Smooth muscle cell (in vitro differentiated cells): ENCODE data around the gene OR4D1. TPM values are rescaled to one million over a fixed set of nuclear protein-coding genes. Genes with fewer than 3 reads are reported as not detected.

Experiments
- DNase-seq: peaks from one replicate; lab custom pipeline; 2025; ENCODE audit not compliant: unreplicated experiment; lab: John Stamatoyannopoulos, UW
- H2AFZ ChIP-seq: fragments of 200-600 bp; sonication (generic); 2 replicates; pipeline ENCODE4 v1.6.0; 2016; ENCODE audit warnings: antibody characterized with exemption, low read depth, mild to moderate bottlenecking
- H3F3A ChIP-seq: fragments of 200-600 bp; sonication (generic); 2 replicates; pipeline ENCODE4 v1.6.0; 2017; ENCODE audit warnings: antibody characterized with exemption, low read depth
- H3K27ac ChIP-seq: fragments of 200-600 bp; sonication (generic); 2 replicates; pipeline ENCODE4 v1.5.1; 2016; ENCODE audit warnings: low read depth, mild to moderate bottlenecking
- H3K27me3 ChIP-seq: fragments of 200-600 bp; sonication (generic); 2 replicates; pipeline ENCODE4 v1.6.1; 2016; ENCODE audit warnings: low read depth, mild to moderate bottlenecking
- H3K36me3 ChIP-seq: fragments of 200-600 bp; sonication (generic); 2 replicates; pipeline ENCODE4 v1.5.1; 2016; ENCODE audit warnings: low read depth
- H3K4me1 ChIP-seq: fragments of 200-600 bp; sonication (generic); 2 replicates; pipeline ENCODE4 v1.5.1; 2016; ENCODE audit warnings: low read depth
- H3K4me2 ChIP-seq: fragments of 200-600 bp; sonication (generic); 2 replicates; pipeline ENCODE4 v1.6.0; 2016; ENCODE audit warnings: mild to moderate bottlenecking
- H3K4me3 ChIP-seq: fragments of 200-600 bp; sonication (generic); 2 replicates; pipeline ENCODE4 v1.5.1; 2016; ENCODE audit warnings: mild to moderate bottlenecking
- H3K79me2 ChIP-seq: fragments of 200-600 bp; sonication (generic); 2 replicates; pipeline ENCODE4 v1.6.0; 2016; ENCODE audit warnings: low read depth, mild to moderate bottlenecking
- H3K9ac ChIP-seq: fragments of 200-600 bp; sonication (generic); 2 replicates; pipeline ENCODE4 v1.6.0; 2016; ENCODE audit warnings: low read depth
- H3K9me3 ChIP-seq: fragments of 200-600 bp; sonication (generic); replicated peaks from 2 replicates; pipeline ENCODE4 v1.5.1; 2016; ENCODE audit warnings: low read depth
- H4K20me1 ChIP-seq: fragments of 200-600 bp; sonication (generic); 2 replicates; pipeline ENCODE4 v1.6.0; 2016; ENCODE audit warnings: low read depth
- CTCF ChIP-seq: fragments of 200-600 bp; sonication (generic); IDR thresholded peaks from 2 replicates; pipeline ENCODE4 v1.5.1; 2017; ENCODE audit warnings: borderline replicate concordance, mild to moderate bottlenecking, antibody characterized with exemption; ENCODE audit not compliant: insufficient read depth, poor library complexity, severe bottlenecking
- WGBS: methylation state at CpG from one replicate; pipeline ENCODE4 v1.1.7; 2016; ENCODE audit warnings: low lambda C conversion rate; 5-methylcytosine and 5-hydroxymethylcytosine counted together
- polyA plus RNA-seq: library from polyadenylated mRNA; unstranded; fragments of >200 nt; fragmentation: Nextera tagmentation; extraction: Ambion mirVana; gene quantifications from 2 replicates; pipeline ENCODE4 v1.2.1, GENCODE V29; 2016
- total RNA-seq: library from RNA; depleted of rRNA; stranded (reverse); fragments of >200 nt; gene quantifications from 2 replicates; pipeline ENCODE4 v1.2.3, GENCODE V29; 2014

OR4D1 gene
- total and polyA plus RNA-seq, 2 experiments from 2014 or later: not detected

- Histone ChIP-seq H3K4me3 (no peak overlapping the region), H2AFZ (no peak overlapping the region), H3K79me2 (no peaks in the 10 kb centered on the region), H3K27me3 (peaks cover 12% of the 10 kb centered on the region), H3K4me1 (no peaks in the 10 kb centered on the region), H4K20me1 (no peaks in the 10 kb centered on the region), H3K9ac (no peak overlapping the region), H3K9me3 (no peaks in the 10 kb centered on the region), H3K27ac (no peak overlapping the region), H3F3A (no peaks in the 10 kb centered on the region), H3K36me3 (no peaks in the 10 kb centered on the region), H3K4me2 (no peak overlapping the region)
- no peak for DNase-seq
- TF ChIP-seq CTCF: no peak
- WGBS: 90% methylated on average over 7 of the region's 7 CpGs
Measured at GRCh38 chr17:58202859-58203258, 54.7 kb downstream of the OR4D1 start.

- TF ChIP-seq CTCF: no peak
- H3K4me1 ChIP-seq: no peaks in the 10 kb centered on the region
- WGBS: 91% methylated on average over 5 of the region's 5 CpGs
- H2AFZ ChIP-seq: no peak overlapping the region
- H3K27me3 ChIP-seq: no peaks in the 10 kb centered on the region
- no peak for DNase-seq
- H3K79me2 ChIP-seq: no peaks in the 10 kb centered on the region
- H3K4me2 ChIP-seq: no peak overlapping the region
- H3K36me3 ChIP-seq: no peaks in the 10 kb centered on the region
- no peaks in the 10 kb centered on the region for H3F3A ChIP-seq
- H3K9me3 ChIP-seq: no peaks in the 10 kb centered on the region
- H3K27ac ChIP-seq: no peak overlapping the region
- no peak overlapping the region for H3K4me3 ChIP-seq
- H4K20me1 ChIP-seq: no peaks in the 10 kb centered on the region
- no peak overlapping the region for H3K9ac ChIP-seq
Measured at GRCh38 chr17:58204796-58205195, 56.6 kb downstream of the OR4D1 start.

GRCh38 chr17:58205936-58206335 lies 57.8 kb downstream of the OR4D1 start:
- no peaks in the 10 kb centered on the region for H3K36me3 ChIP-seq
- H3K27me3 ChIP-seq: no peaks in the 10 kb centered on the region
- TF ChIP-seq CTCF: no peak
- H3F3A ChIP-seq: no peaks in the 10 kb centered on the region
- no peaks in the 10 kb centered on the region for H3K79me2 ChIP-seq
- H3K9me3 ChIP-seq: no peaks in the 10 kb centered on the region
- WGBS: 96% methylated on average over 11 of the region's 11 CpGs
- no peak overlapping the region for H3K9ac ChIP-seq
- no peaks in the 10 kb centered on the region for H4K20me1 ChIP-seq
- no peak for DNase-seq
- H3K4me3 ChIP-seq: no peak overlapping the region
- no peaks in the 10 kb centered on the region for H3K4me1 ChIP-seq
- no peak overlapping the region for H2AFZ ChIP-seq
- no peak overlapping the region for H3K4me2 ChIP-seq
- H3K27ac ChIP-seq: no peak overlapping the region

DNA sequence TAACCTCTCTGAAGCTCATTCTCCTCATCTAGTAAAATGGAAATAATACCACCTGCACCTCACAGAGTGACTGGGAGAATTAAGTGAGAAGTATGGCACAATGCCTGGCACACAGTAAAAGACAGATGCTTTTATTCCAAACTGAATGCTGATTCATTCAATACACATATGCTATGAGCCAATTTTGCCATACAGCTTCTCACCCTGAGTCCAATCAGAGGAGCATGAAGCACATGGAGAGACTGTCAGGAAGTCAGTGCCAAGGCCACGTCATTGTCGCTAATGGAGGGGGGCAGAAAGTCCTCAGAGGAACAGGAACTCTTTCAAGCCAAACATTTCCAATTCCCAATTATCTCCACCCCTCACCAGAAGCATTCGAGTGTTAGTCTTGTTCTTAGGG lies 59.3 kb downstream of the OR4D1 start:
- H3K9ac ChIP-seq: no peak overlapping the region
- no peaks in the 10 kb centered on the region for H3K4me1 ChIP-seq
- no peak overlapping the region for H3K4me3 ChIP-seq
- WGBS: 100% methylated on average over 3 of the region's 3 CpGs
- DNase-seq: no peak
- no peak overlapping the region for H3K27ac ChIP-seq
- no peaks in the 10 kb centered on the region for H4K20me1 ChIP-seq
- no peak overlapping the region for H2AFZ ChIP-seq
- no peaks in the 10 kb centered on the region for H3F3A ChIP-seq
- H3K9me3 ChIP-seq: no peaks in the 10 kb centered on the region
- no peak for TF ChIP-seq CTCF
- H3K36me3 ChIP-seq: no peaks in the 10 kb centered on the region
- no peaks in the 10 kb centered on the region for H3K27me3 ChIP-seq
- no peak overlapping the region for H3K4me2 ChIP-seq
- no peaks in the 10 kb centered on the region for H3K79me2 ChIP-seq
